HFFc6 (cell line): ENCODE results near the gene ZNF710. TPM values are rescaled to one million over a fixed set of nuclear protein-coding genes. Genes with fewer than 3 reads are reported as not detected.
A peak's percentile ranks its signal among the peaks of the same experiment; 100 is the strongest.

Source experiments
- DNase-seq: peaks from one replicate; pipeline ENCODE4 v3.0.0-alpha.2; 2018
- H3K27ac Mint-ChIP-seq: 2 replicates; pipeline ENCODE4 v1.8.0; 2020; ENCODE audit warnings: mild to moderate bottlenecking, mixed read lengths
- H3K27me3 Mint-ChIP-seq: 2 replicates; pipeline ENCODE4 v1.8.0; 2021; ENCODE audit warnings: mild to moderate bottlenecking, moderate library complexity, mixed read lengths; ENCODE audit not compliant: insufficient read depth
- H3K36me3 Mint-ChIP-seq: 2 replicates; pipeline ENCODE4 v1.8.0; 2021; ENCODE audit warnings: low read depth, mixed read lengths
- H3K4me1 Mint-ChIP-seq: 2 replicates; pipeline ENCODE4 v1.8.0; 2020; ENCODE audit warnings: low read depth, mixed read lengths
- H3K4me3 Mint-ChIP-seq: 2 replicates; pipeline ENCODE4 v1.8.0; 2020; ENCODE audit warnings: mild to moderate bottlenecking, moderate library complexity, mixed read lengths
- H3K9me3 Mint-ChIP-seq: 2 replicates; pipeline ENCODE4 v1.8.0; 2020; ENCODE audit warnings: mild to moderate bottlenecking, mixed read lengths
- total RNA-seq, 6 experiments: library from RNA; stranded (reverse); fragmentation: NEBNext Ultra II Directional; extraction: Animal tissue kit (Norgen Biotek cat#: 25700); gene quantifications; 2 replicates in 1 of 6; 3 replicates in 5 of 6; pipeline ENCODE4 v1.2.3, GENCODE V29; 2021
- TF ChIP-seq, protein P1 (sequence below): fragments of 200-600 bp; sonication (generic); IDR thresholded peaks from 2 replicates; pipeline ENCODE4 v1.5.0; 2021; ENCODE audit warnings: antibody characterized with exemption, mild to moderate bottlenecking

Gene ZNF710
- total RNA-seq, 6 experiments from 2014 or later = 17.6 to 23.3 (median 20.3) TPM

DNA sequence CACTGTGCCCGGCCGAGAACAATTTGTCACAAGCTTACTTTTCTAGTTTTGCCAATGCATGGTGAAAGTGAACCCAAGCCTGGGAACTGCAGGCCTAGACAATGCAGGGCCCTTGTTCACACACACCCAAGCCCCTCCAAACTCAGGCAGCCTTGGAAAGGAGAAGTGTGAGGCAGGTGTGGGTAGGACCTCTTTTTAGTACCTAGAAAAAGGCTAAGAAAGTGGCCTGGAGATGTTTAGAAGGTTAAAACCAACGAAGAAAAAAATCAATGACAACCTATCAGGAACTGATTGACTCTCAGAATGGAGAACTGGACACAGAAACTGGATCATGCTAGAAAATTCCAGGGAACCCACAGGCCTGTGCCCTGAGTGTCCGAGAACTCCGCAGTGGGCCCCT is 82.3 kb downstream of the ZNF710 start:
- TF ChIP-seq, protein P1, sequence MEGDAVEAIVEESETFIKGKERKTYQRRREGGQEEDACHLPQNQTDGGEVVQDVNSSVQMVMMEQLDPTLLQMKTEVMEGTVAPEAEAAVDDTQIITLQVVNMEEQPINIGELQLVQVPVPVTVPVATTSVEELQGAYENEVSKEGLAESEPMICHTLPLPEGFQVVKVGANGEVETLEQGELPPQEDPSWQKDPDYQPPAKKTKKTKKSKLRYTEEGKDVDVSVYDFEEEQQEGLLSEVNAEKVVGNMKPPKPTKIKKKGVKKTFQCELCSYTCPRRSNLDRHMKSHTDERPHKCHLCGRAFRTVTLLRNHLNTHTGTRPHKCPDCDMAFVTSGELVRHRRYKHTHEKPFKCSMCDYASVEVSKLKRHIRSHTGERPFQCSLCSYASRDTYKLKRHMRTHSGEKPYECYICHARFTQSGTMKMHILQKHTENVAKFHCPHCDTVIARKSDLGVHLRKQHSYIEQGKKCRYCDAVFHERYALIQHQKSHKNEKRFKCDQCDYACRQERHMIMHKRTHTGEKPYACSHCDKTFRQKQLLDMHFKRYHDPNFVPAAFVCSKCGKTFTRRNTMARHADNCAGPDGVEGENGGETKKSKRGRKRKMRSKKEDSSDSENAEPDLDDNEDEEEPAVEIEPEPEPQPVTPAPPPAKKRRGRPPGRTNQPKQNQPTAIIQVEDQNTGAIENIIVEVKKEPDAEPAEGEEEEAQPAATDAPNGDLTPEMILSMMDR = no peak
- no peak for DNase-seq
- Mint-ChIP-seq H3K27me3 (no peaks in the 10 kb centered on the region; the same call in 1 of the 2 replicates), H3K4me1 (0 out of 2 replicates have a peak, but pooled peaks cover 4% of the 10 kb centered on the region), H3K9me3 (no peaks in the 10 kb centered on the region), H3K27ac (no peak overlapping the region), H3K4me3 (no peak overlapping the region), H3K36me3 (0 out of 2 replicates have a peak, but pooled peaks cover 4% of the 10 kb centered on the region)

DNA sequence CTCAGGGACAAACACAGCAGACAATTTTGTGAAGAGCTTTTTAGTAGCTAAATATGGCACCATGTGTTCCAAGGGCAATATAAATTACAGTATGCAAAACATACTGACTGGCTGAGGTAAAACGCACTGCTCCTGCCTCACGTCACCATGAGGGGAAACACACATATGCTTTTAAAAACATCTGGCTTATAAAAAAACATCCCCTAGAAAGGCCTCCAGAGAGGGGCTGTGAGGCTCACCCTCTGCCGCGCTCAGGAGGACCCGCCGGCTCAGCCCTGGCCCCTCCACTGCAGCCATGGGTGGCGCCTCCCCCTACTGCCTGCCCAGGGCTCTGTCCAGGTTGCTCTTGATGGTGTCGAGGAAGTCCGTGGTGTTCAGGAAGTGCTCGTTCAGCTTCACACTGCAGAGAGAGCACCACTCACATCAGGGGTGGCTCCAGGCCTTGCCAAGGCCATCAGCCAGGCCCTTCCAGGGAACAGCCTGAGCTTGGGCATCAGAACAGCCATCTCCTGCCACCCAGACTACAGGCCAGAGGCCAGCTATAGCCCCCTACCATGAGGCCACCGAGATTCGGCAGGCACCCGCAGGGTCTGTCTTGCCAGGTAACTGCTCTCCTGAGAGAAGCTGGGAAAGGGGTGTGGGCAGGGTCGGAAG is 83.0 kb downstream of the ZNF710 start:
- no peaks in the 10 kb centered on the region for H3K9me3 Mint-ChIP-seq
- 0 out of 2 replicates have a peak, but pooled peaks cover 4% of the 10 kb centered on the region for H3K4me1 Mint-ChIP-seq
- no peak overlapping the region for H3K27ac Mint-ChIP-seq
- H3K27me3 Mint-ChIP-seq = no peaks in the 10 kb centered on the region; the same call in 1 of the 2 replicates
- no peak for DNase-seq
- H3K36me3 Mint-ChIP-seq = 0 out of 2 replicates have a peak, but pooled peaks cover 4% of the 10 kb centered on the region
- TF ChIP-seq, protein P1 = no peak
- H3K4me3 Mint-ChIP-seq = no peak overlapping the region

DNA sequence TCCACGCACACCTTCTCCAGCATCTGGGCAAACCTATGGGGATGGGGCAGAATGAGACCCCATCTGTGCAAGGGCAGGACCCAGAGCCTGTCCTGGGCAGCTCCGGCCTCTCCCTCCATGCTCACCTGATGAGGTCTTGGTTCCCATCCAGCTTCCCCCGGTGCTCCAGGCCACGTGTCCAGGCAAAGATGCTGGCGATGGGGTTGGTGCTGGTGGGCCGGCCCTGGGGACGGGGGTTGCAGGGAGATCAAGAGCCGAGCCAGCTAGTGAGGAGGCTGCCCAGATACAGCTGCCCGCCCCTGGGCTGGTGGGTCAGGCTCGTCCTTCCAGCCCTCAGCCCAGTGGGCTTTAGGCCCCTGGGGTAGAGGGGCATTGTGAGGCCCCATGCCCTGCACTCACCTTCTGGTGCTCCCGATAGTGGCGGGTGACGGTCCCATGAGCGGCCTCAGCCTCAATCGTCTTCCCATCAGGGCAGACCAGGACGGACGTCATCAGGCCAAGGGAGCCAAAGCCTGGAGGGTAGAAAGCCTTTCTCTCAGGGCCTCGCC is 83.8 kb downstream of the ZNF710 start:
- no peak overlapping the region for H3K27ac Mint-ChIP-seq
- H3K4me1 Mint-ChIP-seq = 0 out of 2 replicates have a peak, but pooled peaks cover 4% of the 10 kb centered on the region
- no peaks in the 10 kb centered on the region; the same call in 1 of the 2 replicates for H3K27me3 Mint-ChIP-seq
- H3K9me3 Mint-ChIP-seq = no peaks in the 10 kb centered on the region
- TF ChIP-seq, protein P1 = no peak
- DNase-seq = no peak
- 0 out of 2 replicates have a peak, but pooled peaks cover 4% of the 10 kb centered on the region for H3K36me3 Mint-ChIP-seq
- no peak overlapping the region for H3K4me3 Mint-ChIP-seq

DNA sequence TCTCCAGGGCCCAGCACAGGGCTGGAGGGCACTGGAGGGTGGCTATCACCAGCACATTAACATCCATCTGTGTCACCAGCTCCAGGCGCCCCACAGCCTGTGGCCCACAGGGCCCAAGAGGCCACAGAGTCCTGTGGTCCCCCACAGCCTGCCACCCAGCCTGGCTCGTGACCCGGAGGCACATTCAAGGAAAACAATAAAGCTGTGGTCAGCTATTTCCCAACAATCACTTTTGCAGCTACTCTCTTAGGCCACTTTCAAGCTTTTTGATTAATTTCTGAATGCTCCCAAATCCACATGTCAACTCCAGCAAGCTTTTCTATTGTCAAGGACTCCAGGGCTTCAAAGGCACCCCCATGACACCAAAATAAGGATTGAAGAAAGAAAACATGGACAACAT is 84.4 kb downstream of the ZNF710 start:
- no peaks in the 10 kb centered on the region for H3K9me3 Mint-ChIP-seq
- 0 out of 2 replicates have a peak, but pooled peaks cover 4% of the 10 kb centered on the region for H3K4me1 Mint-ChIP-seq
- no peak overlapping the region for H3K4me3 Mint-ChIP-seq
- H3K36me3 Mint-ChIP-seq = 0 out of 2 replicates have a peak, but pooled peaks cover 4% of the 10 kb centered on the region
- H3K27me3 Mint-ChIP-seq = no peaks in the 10 kb centered on the region; the same call in 1 of the 2 replicates
- DNase-seq = no peak
- no peak overlapping the region for H3K27ac Mint-ChIP-seq
- TF ChIP-seq, protein P1 = no peak

DNA sequence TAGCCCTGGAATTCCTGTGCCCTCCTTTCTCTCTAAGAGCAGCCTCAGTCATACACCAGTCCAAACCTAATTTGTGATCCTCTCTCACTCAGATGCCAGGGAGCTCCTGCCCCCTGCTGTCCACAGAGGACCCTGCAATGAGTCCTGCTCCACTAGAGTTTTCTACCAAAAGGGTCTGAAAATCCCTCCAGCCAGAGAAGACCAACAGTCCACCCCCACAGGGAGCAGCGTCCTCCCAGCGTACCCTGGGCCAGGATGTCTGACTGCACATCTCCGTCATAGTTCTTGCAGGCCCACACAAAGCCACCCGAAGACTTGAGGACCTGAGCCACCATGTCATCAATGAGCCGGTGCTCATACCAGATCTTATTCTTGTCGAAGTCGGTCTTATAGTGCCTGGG is 85.7 kb downstream of the ZNF710 start:
- TF ChIP-seq, protein P1 = peak; percentile 84
- no peaks in the 10 kb centered on the region for H3K9me3 Mint-ChIP-seq
- H3K4me1 Mint-ChIP-seq = 0 out of 2 replicates have a peak, but pooled peaks cover 4% of the 10 kb centered on the region
- DNase-seq = peak; percentile 36
- H3K27ac Mint-ChIP-seq = no peak overlapping the region
- H3K36me3 Mint-ChIP-seq = 0 out of 2 replicates have a peak, but pooled peaks cover 4% of the 10 kb centered on the region
- no peak overlapping the region for H3K4me3 Mint-ChIP-seq
- H3K27me3 Mint-ChIP-seq = no peaks in the 10 kb centered on the region; the same call in 1 of the 2 replicates
